ENCODE results near the gene TXNDC15.
A peak's percentile ranks its signal among the peaks of the same experiment; 100 is the strongest.
"Not testable (repeated sequence)": the region's sequence is repeated elsewhere in the genome, so short reads cannot be mapped to it uniquely, and the experiment has no call there.

The TXNDC15 gene

GRCh38 chr5:134879456-134879855 is 5.3 kb downstream of the TXNDC15 start:
- FAIRE-seq: no peak

- not testable (repeated sequence) for FAIRE-seq
Measured at GRCh38 chr5:134880937-134881336, 6.8 kb downstream of the TXNDC15 start.

- FAIRE-seq: not testable (repeated sequence)
Measured at GRCh38 chr5:134881711-134882110, 7.5 kb downstream of the TXNDC15 start.

- no peak for FAIRE-seq
Measured at GRCh38 chr5:134887593-134888159, 13.5 kb downstream of the TXNDC15 start.

GRCh38 chr5:134889335-134889734 is 15.2 kb downstream of the TXNDC15 start:
- no peak for FAIRE-seq

- no peak for FAIRE-seq
Measured at GRCh38 chr5:134891473-134891872, 17.3 kb downstream of the TXNDC15 start.

GRCh38 chr5:134892282-134892681 is 18.1 kb downstream of the TXNDC15 start:
- FAIRE-seq: no peak

- no peak for FAIRE-seq
Measured at GRCh38 chr5:134892926-134893325, 18.8 kb downstream of the TXNDC15 start.

GRCh38 chr5:134893748-134894505 is 19.8 kb downstream of the TXNDC15 start:
- FAIRE-seq: no peak

- FAIRE-seq: no peak
Measured at GRCh38 chr5:134902071-134902801, 28.1 kb downstream of the TXNDC15 start.

- FAIRE-seq: no peak
Measured at GRCh38 chr5:134904610-134905245, 30.6 kb downstream of the TXNDC15 start, which contains the start of gene PCBD2. Gene PCBD2 (plus strand): TSS chr5:134905131. CDS start chr5:134905140, 9 bp downstream.

GRCh38 chr5:134905246-134905996 is 31.2 kb downstream of the TXNDC15 start:
- FAIRE-seq: peak; percentile 80

- no peak for FAIRE-seq
Measured at GRCh38 chr5:134906811-134907210, 32.6 kb downstream of the TXNDC15 start.

GRCh38 chr5:134910752-134911151 is 36.6 kb downstream of the TXNDC15 start:
- FAIRE-seq: not testable (repeated sequence)

GRCh38 chr5:134911285-134912206 is 37.4 kb downstream of the TXNDC15 start:
- no peak for FAIRE-seq

- FAIRE-seq: no peak
Measured at GRCh38 chr5:134913254-134913653, 39.1 kb downstream of the TXNDC15 start.

- FAIRE-seq: no peak
Measured at GRCh38 chr5:134913795-134914194, 39.6 kb downstream of the TXNDC15 start.

- no peak for FAIRE-seq
Measured at GRCh38 chr5:134917070-134917815, 43.1 kb downstream of the TXNDC15 start.

- no peak for FAIRE-seq
Measured at GRCh38 chr5:134918861-134919260, 44.7 kb downstream of the TXNDC15 start.

- no peak for FAIRE-seq
Measured at GRCh38 chr5:134920848-134921575, 46.8 kb downstream of the TXNDC15 start.

All from G401.6 (cell line).